ENCODE data around the gene NXNL1. TPM values are rescaled to one million over a fixed set of nuclear protein-coding genes. Genes with fewer than 3 reads are reported as not detected.

NXNL1 gene
- total RNA-seq, 1 experiment from 2014 or later, result not detected

DNA sequence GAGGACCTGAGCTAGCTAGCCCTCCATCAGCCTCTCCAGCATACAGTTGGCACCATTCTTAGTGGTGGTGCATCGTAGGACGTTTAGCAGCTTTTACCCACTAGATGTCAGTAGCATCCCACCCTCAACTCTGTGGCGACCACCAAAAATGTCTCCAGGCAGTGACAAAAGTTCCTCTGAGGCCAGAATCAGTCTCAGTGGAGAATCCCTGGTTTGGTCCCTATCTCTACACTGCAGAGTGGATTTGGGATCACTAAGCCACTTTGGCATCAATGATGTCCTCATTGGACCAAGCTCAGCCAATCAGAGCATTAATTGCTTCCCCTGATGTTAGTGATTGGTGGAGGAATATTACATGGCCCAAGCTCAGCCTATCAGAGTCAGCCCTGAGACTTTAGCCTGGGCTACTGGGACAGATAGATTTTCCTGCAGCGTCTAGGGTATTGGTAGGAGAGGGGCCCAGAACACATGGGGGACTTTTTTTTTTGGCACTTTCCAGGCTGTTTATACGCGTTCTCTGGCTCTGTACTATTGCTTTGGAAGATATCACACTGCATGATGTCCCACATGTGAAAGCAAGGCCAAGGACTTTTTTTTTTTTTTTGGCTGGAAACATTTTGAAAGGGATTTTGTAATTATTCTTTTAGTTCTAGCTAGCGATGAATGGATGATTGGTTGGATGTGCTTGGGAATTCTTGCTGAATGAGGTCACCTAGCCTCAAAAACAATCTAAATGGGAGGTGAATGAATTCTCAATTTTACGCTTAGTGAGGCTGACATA is 19.3 kb downstream of the NXNL1 start:
- no peaks in the 10 kb centered on the region for H3K36me3 ChIP-seq (ENCODE audit: insufficient read depth, low read length)
- no peaks in the 10 kb centered on the region for H3K27me3 ChIP-seq (ENCODE audit: low read length)
- H3K4me3 ChIP-seq (ENCODE audit: low read length), result no peak overlapping the region
- H4K20me1 ChIP-seq (ENCODE audit: insufficient read depth, low read depth, low read length), result no peaks in the 10 kb centered on the region
- DNase-seq, result peak; percentile 73
- peaks cover 3% of the 10 kb centered on the region; the same call in 1 of the 2 replicates for H3K9me3 ChIP-seq (ENCODE audit: low read length)
- no peak overlapping the region for H2AFZ ChIP-seq (ENCODE audit: low read length)
- no peak overlapping the region for H3K27ac ChIP-seq (ENCODE audit: low read length)
- no peaks in the 10 kb centered on the region for H3K79me2 ChIP-seq (ENCODE audit: low read length)
- H3K9me2 ChIP-seq (replicated peaks; ENCODE audit: insufficient read depth, low read length), result no peaks in the 10 kb centered on the region
- no peaks in the 10 kb centered on the region for H3K4me1 ChIP-seq (ENCODE audit: low read length)
- no peak overlapping the region for H3K9ac ChIP-seq (ENCODE audit: low read length)
- no peak overlapping the region for H3K4me2 ChIP-seq (ENCODE audit: low read depth, low read length, poor library complexity, severe bottlenecking)

DNA sequence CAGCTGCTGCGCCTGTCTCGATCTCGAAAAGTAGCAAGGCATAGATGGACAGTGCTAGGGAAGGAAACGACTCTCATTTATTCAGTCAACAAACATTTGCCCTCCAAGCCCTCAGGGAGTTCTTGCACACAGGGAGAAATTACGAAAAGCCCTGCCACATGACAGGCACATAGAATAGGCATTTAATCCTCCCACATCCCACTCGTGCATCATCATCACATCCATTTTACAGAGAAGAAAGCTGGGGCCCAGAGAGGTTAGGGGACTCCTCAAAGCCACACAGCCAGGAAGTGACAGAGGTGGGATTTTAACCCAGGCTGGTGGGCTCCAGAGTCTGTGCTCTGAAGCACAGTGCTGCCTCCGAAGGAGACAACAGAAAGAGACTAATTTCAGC is 23.9 kb downstream of the NXNL1 start:
- Histone ChIP-seq H3K4me3 (ENCODE audit: low read length) (no peak overlapping the region), H3K4me2 (ENCODE audit: low read depth, low read length, poor library complexity, severe bottlenecking) (no peak overlapping the region), H3K9ac (ENCODE audit: low read length) (no peak overlapping the region), H3K9me2 (replicated peaks; ENCODE audit: insufficient read depth, low read length) (no peaks in the 10 kb centered on the region), H3K79me2 (ENCODE audit: low read length) (no peaks in the 10 kb centered on the region), H3K27me3 (ENCODE audit: low read length) (no peaks in the 10 kb centered on the region), H3K36me3 (ENCODE audit: insufficient read depth, low read length) (no peaks in the 10 kb centered on the region), H3K27ac (ENCODE audit: low read length) (no peak overlapping the region), H3K9me3 (ENCODE audit: low read length) (peaks cover 3% of the 10 kb centered on the region; the same call in 1 of the 2 replicates), H3K4me1 (ENCODE audit: low read length) (no peaks in the 10 kb centered on the region), H2AFZ (ENCODE audit: low read length) (no peak overlapping the region), H4K20me1 (ENCODE audit: insufficient read depth, low read depth, low read length) (no peaks in the 10 kb centered on the region)
- no peak for DNase-seq

DNA sequence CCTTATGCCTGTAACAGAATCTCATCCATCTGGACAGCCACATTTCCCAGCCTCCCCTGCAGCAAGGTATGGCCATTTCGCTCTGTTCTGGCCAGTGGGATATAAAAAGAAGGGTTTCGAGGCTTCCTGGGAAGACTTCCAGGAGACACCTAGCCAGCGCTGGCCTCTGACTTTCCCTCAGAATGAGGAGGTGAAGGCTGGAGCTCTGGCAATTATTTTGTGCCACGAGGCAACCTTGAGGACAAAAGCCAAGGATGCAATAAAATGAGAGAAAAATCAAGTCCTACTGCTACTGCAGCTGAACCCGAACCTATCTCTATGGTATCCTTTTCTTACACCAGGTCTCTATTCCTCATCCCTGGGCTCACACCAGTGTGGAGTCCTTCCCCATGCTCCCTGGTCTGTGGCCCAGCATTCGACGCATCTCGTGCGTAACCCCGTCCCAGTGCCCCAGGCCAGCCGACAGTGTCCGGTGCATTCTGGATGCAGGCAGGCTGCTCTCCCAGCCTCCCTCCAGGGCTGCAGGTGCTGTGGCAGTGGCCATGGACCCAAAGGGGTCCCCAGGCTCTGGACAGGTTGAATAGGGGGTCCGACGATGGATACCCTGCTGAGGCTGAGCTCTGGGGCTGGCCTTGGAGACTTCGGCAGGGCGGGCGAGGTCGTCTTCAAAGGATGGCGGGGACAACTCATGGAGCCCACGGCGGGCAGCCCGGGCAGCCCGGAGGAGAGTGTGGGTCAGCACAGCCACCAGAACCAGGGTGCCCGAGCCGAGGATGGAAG is 24.4 kb downstream of the NXNL1 start:
- DNase-seq, result no peak
- no peaks in the 10 kb centered on the region for H3K4me1 ChIP-seq (ENCODE audit: low read length)
- no peaks in the 10 kb centered on the region for H4K20me1 ChIP-seq (ENCODE audit: insufficient read depth, low read depth, low read length)
- no peaks in the 10 kb centered on the region for H3K27me3 ChIP-seq (ENCODE audit: low read length)
- H3K36me3 ChIP-seq (ENCODE audit: insufficient read depth, low read length), result no peaks in the 10 kb centered on the region
- H3K79me2 ChIP-seq (ENCODE audit: low read length), result no peaks in the 10 kb centered on the region
- no peak overlapping the region for H3K4me3 ChIP-seq (ENCODE audit: low read length)
- H3K9me2 ChIP-seq (replicated peaks; ENCODE audit: insufficient read depth, low read length), result no peaks in the 10 kb centered on the region
- no peak overlapping the region for H3K27ac ChIP-seq (ENCODE audit: low read length)
- no peaks in the 10 kb centered on the region for H3K9me3 ChIP-seq (ENCODE audit: low read length)
- no peak overlapping the region for H3K9ac ChIP-seq (ENCODE audit: low read length)
- no peak overlapping the region for H2AFZ ChIP-seq (ENCODE audit: low read length)
- no peak overlapping the region for H3K4me2 ChIP-seq (ENCODE audit: low read depth, low read length, poor library complexity, severe bottlenecking)

DNA sequence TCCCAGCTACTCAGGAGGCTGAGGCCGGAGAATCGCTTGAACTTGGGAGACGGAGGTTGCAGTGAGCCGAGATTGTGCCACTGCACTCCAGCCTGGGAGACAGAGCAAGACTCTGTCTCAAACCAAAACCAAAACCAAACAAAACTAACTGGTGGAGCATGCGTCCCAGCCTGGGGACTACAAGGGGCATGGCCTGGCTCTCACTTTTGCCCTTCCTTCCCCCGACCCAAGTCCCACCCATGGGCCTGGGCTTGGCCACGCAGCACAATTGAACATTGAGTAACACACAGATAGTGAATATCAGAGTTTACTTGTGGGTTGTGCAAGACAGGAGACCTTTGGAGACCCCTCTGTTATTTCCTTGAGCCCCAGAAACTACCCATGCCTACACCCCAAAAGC is 25.5 kb downstream of the NXNL1 start:
- no peak for DNase-seq
- no peak overlapping the region for H3K9ac ChIP-seq (ENCODE audit: low read length)
- no peaks in the 10 kb centered on the region for H3K36me3 ChIP-seq (ENCODE audit: insufficient read depth, low read length)

DNA sequence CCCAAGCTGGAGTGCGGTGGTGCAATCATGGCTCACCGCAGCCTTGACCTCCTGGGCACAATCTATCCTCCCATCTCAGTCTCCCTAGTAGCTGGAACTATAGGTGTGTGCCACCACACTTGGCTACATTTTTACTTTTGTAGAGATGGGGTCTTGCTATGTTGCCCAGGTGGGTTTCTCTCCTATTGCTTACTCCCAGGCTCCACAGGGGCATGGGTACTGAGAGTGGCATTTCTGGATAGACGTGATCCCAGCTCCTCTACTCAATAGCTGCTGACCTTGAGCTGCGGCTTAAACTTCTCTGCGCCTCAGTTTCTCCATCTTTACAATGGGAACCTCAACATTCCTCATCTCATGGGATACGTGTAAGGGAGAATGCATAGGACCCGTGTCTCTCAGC is 29.3 kb downstream of the NXNL1 start:
- no peak overlapping the region for H3K9ac ChIP-seq (ENCODE audit: low read length)
- no peak overlapping the region for H3K4me2 ChIP-seq (ENCODE audit: low read depth, low read length, poor library complexity, severe bottlenecking)
- H4K20me1 ChIP-seq (ENCODE audit: insufficient read depth, low read depth, low read length), result no peaks in the 10 kb centered on the region
- no peak for DNase-seq
- H3K9me2 ChIP-seq (replicated peaks; ENCODE audit: insufficient read depth, low read length), result no peaks in the 10 kb centered on the region
- no peaks in the 10 kb centered on the region for H3K27me3 ChIP-seq (ENCODE audit: low read length)
- no peaks in the 10 kb centered on the region for H3K36me3 ChIP-seq (ENCODE audit: insufficient read depth, low read length)
- H3K4me1 ChIP-seq (ENCODE audit: low read length), result peaks cover 5% of the 10 kb centered on the region
- no peak overlapping the region for H3K4me3 ChIP-seq (ENCODE audit: low read length)
- H3K79me2 ChIP-seq (ENCODE audit: low read length), result no peaks in the 10 kb centered on the region
- no peaks in the 10 kb centered on the region for H3K9me3 ChIP-seq (ENCODE audit: low read length)
- no peak overlapping the region for H3K27ac ChIP-seq (ENCODE audit: low read length)
- no peak overlapping the region for H2AFZ ChIP-seq (ENCODE audit: low read length)

More for the DNA sequence above, 25.5 kb downstream of the NXNL1 start:
- H3K27me3 ChIP-seq (ENCODE audit: low read length), result no peaks in the 10 kb centered on the region
- no peaks in the 10 kb centered on the region for H3K79me2 ChIP-seq (ENCODE audit: low read length)
- no peak overlapping the region for H3K4me2 ChIP-seq (ENCODE audit: low read depth, low read length, poor library complexity, severe bottlenecking)
- no peaks in the 10 kb centered on the region for H3K4me1 ChIP-seq (ENCODE audit: low read length)
- H3K9me2 ChIP-seq (replicated peaks; ENCODE audit: insufficient read depth, low read length), result no peaks in the 10 kb centered on the region
- no peaks in the 10 kb centered on the region for H3K9me3 ChIP-seq (ENCODE audit: low read length)
- no peak overlapping the region for H3K4me3 ChIP-seq (ENCODE audit: low read length)
- no peak overlapping the region for H2AFZ ChIP-seq (ENCODE audit: low read length)
- no peaks in the 10 kb centered on the region for H4K20me1 ChIP-seq (ENCODE audit: insufficient read depth, low read depth, low read length)
- H3K27ac ChIP-seq (ENCODE audit: low read length), result no peak overlapping the region

DNA sequence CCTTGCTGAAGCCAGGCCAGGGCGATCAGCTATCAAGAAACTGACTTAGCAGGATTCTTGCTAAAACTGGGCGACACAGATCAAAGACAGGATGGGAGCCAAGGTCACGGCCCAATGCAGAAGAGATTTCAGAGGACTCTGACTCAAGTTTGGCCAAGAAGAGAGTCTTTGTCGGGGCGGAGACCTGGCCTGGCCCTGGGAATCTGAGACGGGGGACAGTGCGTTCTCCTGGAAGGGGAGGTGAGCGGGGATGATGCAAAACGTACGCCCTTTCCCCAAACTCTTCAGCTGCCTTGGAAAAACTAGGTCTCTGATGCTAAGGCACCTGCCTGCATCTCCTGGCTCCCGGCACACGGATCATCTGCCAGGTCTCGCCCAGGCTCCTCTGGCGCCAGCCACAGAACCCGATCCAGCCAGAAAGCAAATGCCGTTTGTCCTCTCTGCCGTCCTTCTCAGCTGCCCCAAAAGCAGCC is 31.0 kb downstream of the NXNL1 start:
- Histone ChIP-seq H3K9me2 (replicated peaks; ENCODE audit: insufficient read depth, low read length) (no peaks in the 10 kb centered on the region), H3K4me2 (ENCODE audit: low read depth, low read length, poor library complexity, severe bottlenecking) (no peak overlapping the region), H3K79me2 (ENCODE audit: low read length) (no peaks in the 10 kb centered on the region), H3K4me1 (ENCODE audit: low read length) (peaks cover 21% of the 10 kb centered on the region), H3K9me3 (ENCODE audit: low read length) (no peaks in the 10 kb centered on the region), H3K4me3 (ENCODE audit: low read length) (no peak overlapping the region), H3K9ac (ENCODE audit: low read length) (no peak overlapping the region), H2AFZ (ENCODE audit: low read length) (no peak overlapping the region), H3K27me3 (ENCODE audit: low read length) (no peaks in the 10 kb centered on the region), H3K36me3 (ENCODE audit: insufficient read depth, low read length) (no peaks in the 10 kb centered on the region), H3K27ac (ENCODE audit: low read length) (no peak overlapping the region), H4K20me1 (ENCODE audit: insufficient read depth, low read depth, low read length) (no peaks in the 10 kb centered on the region)
- DNase-seq, result no peak

DNA sequence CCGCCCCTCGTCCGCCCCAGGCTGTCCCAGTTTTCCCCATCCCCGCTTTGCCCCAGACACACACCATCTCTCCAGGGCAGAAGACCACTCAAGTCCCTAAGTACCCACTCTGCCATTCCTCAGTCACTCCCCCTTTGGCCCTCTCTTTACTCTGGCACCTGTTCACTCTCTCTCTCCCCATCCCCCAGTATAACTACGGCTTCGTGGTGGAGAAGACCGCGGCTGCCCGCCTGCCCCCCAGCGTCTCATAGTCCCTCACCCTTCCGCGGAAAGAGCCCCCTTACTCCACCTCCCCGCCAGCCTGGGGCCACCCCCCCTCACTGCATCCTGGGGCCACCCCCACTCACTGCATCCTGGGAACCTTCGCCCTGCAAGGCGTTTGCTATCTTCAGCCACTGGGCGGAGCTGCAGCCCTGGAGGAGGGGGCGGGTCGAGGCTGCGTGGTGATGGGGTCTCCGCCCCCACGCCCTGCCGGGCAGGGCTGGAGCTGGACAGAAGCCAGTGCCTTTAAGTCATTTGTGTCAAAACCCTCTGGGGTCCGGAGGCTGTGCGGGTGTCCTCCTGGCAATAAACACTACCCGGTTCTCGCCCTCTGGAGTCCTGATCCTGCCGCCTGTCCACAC is 35.9 kb downstream of the NXNL1 start:
- Histone ChIP-seq H3K4me3 (ENCODE audit: low read length) (no peak overlapping the region; the same call in 1 of the 2 replicates), H3K9ac (ENCODE audit: low read length) (no peak overlapping the region), H3K79me2 (ENCODE audit: low read length) (no peaks in the 10 kb centered on the region), H3K36me3 (ENCODE audit: insufficient read depth, low read length) (no peaks in the 10 kb centered on the region), H3K9me3 (ENCODE audit: low read length) (no peaks in the 10 kb centered on the region), H3K27me3 (ENCODE audit: low read length) (no peaks in the 10 kb centered on the region), H2AFZ (ENCODE audit: low read length) (no peak overlapping the region), H4K20me1 (ENCODE audit: insufficient read depth, low read depth, low read length) (no peaks in the 10 kb centered on the region), H3K27ac (ENCODE audit: low read length) (no peak overlapping the region), H3K4me1 (ENCODE audit: low read length) (peaks cover 35% of the 10 kb centered on the region), H3K9me2 (replicated peaks; ENCODE audit: insufficient read depth, low read length) (no peaks in the 10 kb centered on the region), H3K4me2 (ENCODE audit: low read depth, low read length, poor library complexity, severe bottlenecking) (peak overlapping the region; percentile 12)
- DNase-seq, result peak; percentile 80
